SJSA1 (cell line): ENCODE measurements around the gene CXCR6. TPM values are rescaled to one million over a fixed set of nuclear protein-coding genes. Genes with fewer than 3 reads are reported as not detected.

Experiments
- DNase-seq, 2 experiments: peaks; one replicate each; pipeline ENCODE4 v3.0.0-alpha.2; 2015 to 2020; ENCODE audit warnings: low spot score in 2 of 2, low read depth in 1 of 2
- H3K27ac ChIP-seq: fragments of 250-450 bp; sonication (Bioruptor Pico); 2 replicates; pipeline ENCODE4 v1.5.1; 2020; ENCODE audit warnings: mild to moderate bottlenecking, moderate library complexity
- H3K27me3 ChIP-seq: fragments of 250-450 bp; sonication (Bioruptor Pico); replicated peaks from 2 replicates; pipeline ENCODE4 v1.5.1; 2020; ENCODE audit warnings: mild to moderate bottlenecking, moderate library complexity
- H3K36me3 ChIP-seq: fragments of 250-450 bp; sonication (Bioruptor Pico); 2 replicates; pipeline ENCODE4 v1.5.1; 2020; ENCODE audit warnings: mild to moderate bottlenecking
- H3K4me1 ChIP-seq: fragments of 250-450 bp; sonication (Bioruptor Pico); replicated peaks from 2 replicates; pipeline ENCODE4 v1.6.1; 2021; ENCODE audit warnings: mild to moderate bottlenecking
- H3K4me3 ChIP-seq: fragments of 250-450 bp; sonication (Bioruptor Pico); 2 replicates; pipeline ENCODE4 v1.5.1; 2020; ENCODE audit warnings: mild to moderate bottlenecking
- H3K9me3 ChIP-seq: fragments of 250-450 bp; sonication (Bioruptor Pico); replicated peaks from 2 replicates; pipeline ENCODE4 v1.5.1; 2020; ENCODE audit warnings: mild to moderate bottlenecking
- total RNA-seq: library from RNA; depleted of rRNA; stranded (reverse); fragments of >200 nt; shearing (Covaris generic); gene quantifications from 2 replicates; pipeline ENCODE4 v1.2.3, GENCODE V29; 2014

The CXCR6 gene
- total RNA-seq, 1 experiment from 2014 or later = not detected

- no peaks in the 10 kb centered on the region; the same call in 1 of the 2 replicates for H3K9me3 ChIP-seq
- peaks cover 37% of the 10 kb centered on the region for H3K4me1 ChIP-seq
- H3K36me3 ChIP-seq = peaks cover 23% of the 10 kb centered on the region
- DNase-seq = peak; percentile 67 to 73
- no peaks in the 10 kb centered on the region for H3K27me3 ChIP-seq
- H3K4me3 ChIP-seq = no peak overlapping the region
- peak overlapping the region; percentile 80 for H3K27ac ChIP-seq
These were observed 4.1 kb downstream of the CXCR6 start for GRCh38 chr3:45947361-45947760.

GRCh38 chr3:45948311-45948781, 5.1 kb downstream of the CXCR6 start:
- Histone ChIP-seq H3K27me3 (no peaks in the 10 kb centered on the region), H3K4me1 (peaks cover 36% of the 10 kb centered on the region), H3K27ac (peak overlapping the region; percentile 80), H3K36me3 (peaks cover 23% of the 10 kb centered on the region), H3K4me3 (no peak overlapping the region), H3K9me3 (no peaks in the 10 kb centered on the region; the same call in 1 of the 2 replicates)
- DNase-seq = peak in 1 of 2 experiments; percentile 74

- Histone ChIP-seq H3K36me3 (peaks cover 23% of the 10 kb centered on the region), H3K27ac (no peak overlapping the region; the same call in 1 of the 2 replicates), H3K9me3 (no peaks in the 10 kb centered on the region; the same call in 1 of the 2 replicates), H3K27me3 (no peaks in the 10 kb centered on the region), H3K4me1 (peaks cover 33% of the 10 kb centered on the region), H3K4me3 (no peak overlapping the region)
- DNase-seq = no peak
These were observed 5.6 kb downstream of the CXCR6 start for GRCh38 chr3:45948881-45949280.

GRCh38 chr3:45949432-45949831, 6.2 kb downstream of the CXCR6 start:
- DNase-seq = no peak
- Histone ChIP-seq H3K4me1 (peaks cover 36% of the 10 kb centered on the region), H3K36me3 (peaks cover 26% of the 10 kb centered on the region), H3K27ac (no peak overlapping the region), H3K27me3 (no peaks in the 10 kb centered on the region), H3K9me3 (no peaks in the 10 kb centered on the region; the same call in 1 of the 2 replicates), H3K4me3 (no peak overlapping the region)

GRCh38 chr3:45950131-45950530, 6.9 kb downstream of the CXCR6 start:
- Histone ChIP-seq H3K4me3 (no peak overlapping the region), H3K9me3 (no peaks in the 10 kb centered on the region; the same call in 1 of the 2 replicates), H3K27me3 (no peaks in the 10 kb centered on the region), H3K36me3 (peaks cover 28% of the 10 kb centered on the region), H3K4me1 (peaks cover 36% of the 10 kb centered on the region), H3K27ac (no peak overlapping the region)
- DNase-seq = no peak

- peaks cover 36% of the 10 kb centered on the region for H3K4me1 ChIP-seq
- H3K9me3 ChIP-seq = no peaks in the 10 kb centered on the region; the same call in 1 of the 2 replicates
- H3K27ac ChIP-seq = no peak overlapping the region
- no peaks in the 10 kb centered on the region for H3K27me3 ChIP-seq
- peaks cover 28% of the 10 kb centered on the region for H3K36me3 ChIP-seq
- no peak overlapping the region for H3K4me3 ChIP-seq
- no peak for DNase-seq
These were observed 7.7 kb downstream of the CXCR6 start for GRCh38 chr3:45950686-45951600.

GRCh38 chr3:45951946-45952345, 8.7 kb downstream of the CXCR6 start:
- Histone ChIP-seq H3K36me3 (peaks cover 21% of the 10 kb centered on the region), H3K9me3 (no peaks in the 10 kb centered on the region; the same call in 1 of the 2 replicates), H3K4me3 (no peak overlapping the region), H3K27me3 (no peaks in the 10 kb centered on the region), H3K4me1 (peaks cover 27% of the 10 kb centered on the region), H3K27ac (no peak overlapping the region)
- DNase-seq = no peak

GRCh38 chr3:45952456-45952855, 9.2 kb downstream of the CXCR6 start:
- DNase-seq = no peak
- Histone ChIP-seq H3K4me1 (peaks cover 22% of the 10 kb centered on the region), H3K36me3 (peaks cover 18% of the 10 kb centered on the region), H3K27ac (no peak overlapping the region), H3K4me3 (no peak overlapping the region), H3K27me3 (no peaks in the 10 kb centered on the region), H3K9me3 (no peaks in the 10 kb centered on the region)

- Histone ChIP-seq H3K36me3 (peaks cover 18% of the 10 kb centered on the region), H3K27ac (no peak overlapping the region), H3K4me1 (peaks cover 11% of the 10 kb centered on the region), H3K27me3 (no peaks in the 10 kb centered on the region), H3K9me3 (no peaks in the 10 kb centered on the region), H3K4me3 (no peak overlapping the region)
- no peak for DNase-seq
These were observed 10.3 kb downstream of the CXCR6 start for GRCh38 chr3:45953536-45953935.

GRCh38 chr3:45954306-45954705, 11.0 kb downstream of the CXCR6 start:
- peaks cover 23% of the 10 kb centered on the region for H3K36me3 ChIP-seq
- no peaks in the 10 kb centered on the region for H3K9me3 ChIP-seq
- H3K27me3 ChIP-seq = no peaks in the 10 kb centered on the region
- no peak for DNase-seq
- H3K4me1 ChIP-seq = peaks cover 3% of the 10 kb centered on the region
- H3K27ac ChIP-seq = no peak overlapping the region
- H3K4me3 ChIP-seq = no peak overlapping the region

GRCh38 chr3:45955017-45955647, 11.9 kb downstream of the CXCR6 start:
- no peak overlapping the region for H3K27ac ChIP-seq
- peaks cover 28% of the 10 kb centered on the region for H3K36me3 ChIP-seq
- H3K27me3 ChIP-seq = no peaks in the 10 kb centered on the region
- H3K9me3 ChIP-seq = no peaks in the 10 kb centered on the region
- peaks cover 3% of the 10 kb centered on the region; the same call in 1 of the 2 replicates for H3K4me1 ChIP-seq
- no peak overlapping the region for H3K4me3 ChIP-seq
- DNase-seq = no peak

GRCh38 chr3:45955706-45956105, 12.4 kb downstream of the CXCR6 start:
- Histone ChIP-seq H3K9me3 (no peaks in the 10 kb centered on the region), H3K27me3 (no peaks in the 10 kb centered on the region), H3K36me3 (peaks cover 31% of the 10 kb centered on the region), H3K4me3 (no peak overlapping the region), H3K27ac (no peak overlapping the region), H3K4me1 (peaks cover 3% of the 10 kb centered on the region; the same call in 1 of the 2 replicates)
- no peak for DNase-seq

- Histone ChIP-seq H3K9me3 (no peaks in the 10 kb centered on the region), H3K36me3 (peaks cover 30% of the 10 kb centered on the region), H3K4me3 (no peak overlapping the region), H3K4me1 (peaks cover 3% of the 10 kb centered on the region; the same call in 1 of the 2 replicates), H3K27me3 (no peaks in the 10 kb centered on the region), H3K27ac (no peak overlapping the region)
- DNase-seq = no peak
These were observed 14.3 kb downstream of the CXCR6 start for GRCh38 chr3:45957586-45957985.

GRCh38 chr3:45958321-45958791, 15.1 kb downstream of the CXCR6 start:
- peaks cover 32% of the 10 kb centered on the region for H3K36me3 ChIP-seq

More at GRCh38 chr3:45958321-45958791, 15.1 kb downstream of the CXCR6 start:
- H3K27ac ChIP-seq = no peak overlapping the region
- no peak for DNase-seq
- peaks cover 3% of the 10 kb centered on the region; the same call in 1 of the 2 replicates for H3K4me1 ChIP-seq
- H3K9me3 ChIP-seq = no peaks in the 10 kb centered on the region
- H3K4me3 ChIP-seq = no peak overlapping the region
- no peaks in the 10 kb centered on the region for H3K27me3 ChIP-seq
